ENCODE results near the gene SEC23A.
"Not testable (repeated sequence)": the region's sequence is repeated elsewhere in the genome, so short reads cannot be mapped to it uniquely, and the experiment has no call there.

The SEC23A gene

DNA sequence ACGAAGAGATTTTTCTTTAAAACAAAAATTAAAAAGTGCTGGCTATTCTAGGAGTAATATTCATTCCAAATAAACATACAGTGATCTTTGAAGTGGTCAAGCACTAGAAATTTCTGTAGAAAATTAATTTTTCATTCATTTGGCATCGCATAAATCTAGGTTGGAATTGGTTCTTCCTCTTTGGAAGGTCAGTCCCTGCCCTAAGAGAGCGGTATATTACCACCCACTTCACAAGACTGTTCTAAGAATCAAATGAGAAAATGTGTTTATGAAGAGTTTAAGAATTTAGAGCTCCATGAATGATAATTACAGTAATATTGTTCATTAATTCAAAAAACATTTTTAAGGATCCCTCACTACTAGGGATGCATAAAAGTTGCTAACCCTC lies 10.6 kb upstream of the SEC23A start:
- Histone ChIP-seq H3K4me3 (ENCODE audit: extremely low read depth, insufficient read depth, low read length, poor library complexity, severe bottlenecking) (peak overlapping the region; percentile 76), H3K27ac (ENCODE audit: low read depth, low read length, severe bottlenecking) (no peak overlapping the region), H3K9me3 (ENCODE audit: control insufficient read depth, low read length) (no peaks in the 10 kb centered on the region), H3K36me3 (ENCODE audit: control insufficient read depth, insufficient read depth, low read length) (peaks cover 2% of the 10 kb centered on the region), H3K4me1 (ENCODE audit: control insufficient read depth, insufficient read depth, low read length, poor library complexity, severe bottlenecking) (peaks cover 5% of the 10 kb centered on the region)
- WGBS, 2 experiments (ENCODE audit: insufficient coverage in 2 of 2), result 100% methylated on average over 1 of the region's 3 CpGs; no CpG with 5 or more reads in 1 of the 2 experiments

DNA sequence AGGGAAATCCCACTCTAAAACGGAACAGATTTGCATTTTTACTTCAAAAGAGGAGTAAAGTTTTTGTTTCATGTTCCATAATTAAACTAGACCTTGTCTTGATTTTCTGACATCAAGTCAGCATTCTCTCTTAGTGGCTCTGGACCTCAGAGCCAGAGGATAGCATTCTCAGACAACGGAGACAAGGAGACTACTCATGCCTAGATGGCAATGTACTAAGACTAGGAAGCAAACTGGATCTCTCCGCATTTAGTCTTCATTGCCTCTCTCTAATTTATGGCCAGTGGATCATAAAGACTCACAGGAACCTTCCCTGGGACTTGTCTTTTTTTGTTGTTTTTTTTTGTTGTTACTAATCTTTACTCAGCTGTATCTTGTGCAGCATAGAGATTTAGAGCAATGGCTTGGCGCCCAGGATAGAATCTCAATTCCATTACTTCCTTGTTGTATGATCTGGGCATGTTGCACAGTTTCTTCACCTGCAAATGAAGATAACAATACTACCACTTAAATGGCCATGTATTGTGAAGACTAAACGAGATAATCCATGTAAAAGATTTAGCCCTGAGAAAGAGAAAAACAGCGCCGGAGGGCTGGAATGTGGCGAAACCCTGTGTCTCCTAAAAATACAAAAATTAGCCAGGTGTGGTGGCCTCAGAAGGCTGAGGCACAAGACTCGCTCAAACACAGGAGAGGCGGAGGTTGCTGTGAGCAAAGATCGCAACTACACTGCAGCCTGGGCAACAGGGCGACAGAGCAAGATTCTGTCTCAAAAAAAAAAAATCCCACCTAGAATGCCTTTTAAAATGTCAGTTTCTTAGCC lies 7.1 kb upstream of the SEC23A start:
- no peak overlapping the region for H3K27ac ChIP-seq (ENCODE audit: low read depth, low read length, severe bottlenecking)
- H3K4me3 ChIP-seq (ENCODE audit: extremely low read depth, insufficient read depth, low read length, poor library complexity, severe bottlenecking), result no peak overlapping the region
- 100% methylated on average over 3 to 4 of the region's 12 CpGs for WGBS, 2 experiments (ENCODE audit: insufficient coverage in 2 of 2)
- H3K4me1 ChIP-seq (ENCODE audit: control insufficient read depth, insufficient read depth, low read length, poor library complexity, severe bottlenecking), result peaks cover 5% of the 10 kb centered on the region
- H3K9me3 ChIP-seq (ENCODE audit: control insufficient read depth, low read length), result no peaks in the 10 kb centered on the region
- H3K36me3 ChIP-seq (ENCODE audit: control insufficient read depth, insufficient read depth, low read length), result no peaks in the 10 kb centered on the region

DNA sequence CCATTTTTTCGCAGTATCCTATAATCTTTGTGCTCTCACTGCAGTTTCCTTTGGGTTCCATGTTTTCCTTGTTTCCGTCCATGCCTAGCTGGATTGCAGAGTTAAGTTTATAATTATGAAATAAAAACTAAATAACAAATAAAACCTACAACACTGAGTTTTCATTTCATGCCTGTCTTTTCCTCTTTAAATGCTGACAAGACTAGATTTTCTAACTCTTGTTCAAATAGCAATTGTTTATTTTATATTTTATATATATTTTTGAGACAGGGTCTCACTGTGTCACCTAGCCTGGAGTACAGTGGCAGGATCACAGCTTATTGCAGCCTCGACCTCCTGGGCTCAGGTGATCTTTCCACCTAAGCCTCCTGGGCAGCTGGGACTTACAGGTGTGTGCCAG lies 5.8 kb upstream of the SEC23A start:
- no peak overlapping the region for H3K4me3 ChIP-seq (ENCODE audit: extremely low read depth, insufficient read depth, low read length, poor library complexity, severe bottlenecking)
- 85 to 95% methylated on average over 2 of the region's 3 CpGs for WGBS, 2 experiments (ENCODE audit: insufficient coverage in 2 of 2)
- H3K36me3 ChIP-seq (ENCODE audit: control insufficient read depth, insufficient read depth, low read length), result no peaks in the 10 kb centered on the region
- H3K4me1 ChIP-seq (ENCODE audit: control insufficient read depth, insufficient read depth, low read length, poor library complexity, severe bottlenecking), result no peaks in the 10 kb centered on the region
- H3K27ac ChIP-seq (ENCODE audit: low read depth, low read length, severe bottlenecking), result no peak overlapping the region
- H3K9me3 ChIP-seq (ENCODE audit: control insufficient read depth, low read length), result no peaks in the 10 kb centered on the region

DNA sequence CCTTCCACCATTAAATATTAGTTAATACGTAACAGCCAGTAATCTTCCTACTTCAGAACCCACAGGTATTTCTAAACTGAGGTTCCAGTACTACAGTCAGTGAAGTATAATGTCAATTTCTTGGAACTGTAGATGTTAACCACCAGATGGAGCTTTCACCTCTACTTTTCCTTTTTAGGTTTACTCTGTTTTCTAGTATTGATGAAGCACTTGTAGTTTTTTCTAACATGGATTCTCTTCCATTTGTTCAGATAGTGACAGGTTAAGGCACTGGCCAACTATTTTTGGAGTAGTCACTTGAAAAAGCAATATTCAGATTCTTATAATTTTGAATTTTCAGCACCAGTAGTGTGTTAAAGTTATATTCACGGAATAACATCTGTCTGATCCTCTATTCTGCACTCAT lies 4.6 kb upstream of the SEC23A start:
- Histone ChIP-seq H3K36me3 (ENCODE audit: control insufficient read depth, insufficient read depth, low read length) (no peaks in the 10 kb centered on the region), H3K4me1 (ENCODE audit: control insufficient read depth, insufficient read depth, low read length, poor library complexity, severe bottlenecking) (no peaks in the 10 kb centered on the region), H3K9me3 (ENCODE audit: control insufficient read depth, low read length) (no peaks in the 10 kb centered on the region), H3K4me3 (ENCODE audit: extremely low read depth, insufficient read depth, low read length, poor library complexity, severe bottlenecking) (no peak overlapping the region), H3K27ac (ENCODE audit: low read depth, low read length, severe bottlenecking) (no peak overlapping the region)
- no CpG with 5 or more reads among the region's 2 CpGs for WGBS, 2 experiments (ENCODE audit: insufficient coverage in 2 of 2)

DNA sequence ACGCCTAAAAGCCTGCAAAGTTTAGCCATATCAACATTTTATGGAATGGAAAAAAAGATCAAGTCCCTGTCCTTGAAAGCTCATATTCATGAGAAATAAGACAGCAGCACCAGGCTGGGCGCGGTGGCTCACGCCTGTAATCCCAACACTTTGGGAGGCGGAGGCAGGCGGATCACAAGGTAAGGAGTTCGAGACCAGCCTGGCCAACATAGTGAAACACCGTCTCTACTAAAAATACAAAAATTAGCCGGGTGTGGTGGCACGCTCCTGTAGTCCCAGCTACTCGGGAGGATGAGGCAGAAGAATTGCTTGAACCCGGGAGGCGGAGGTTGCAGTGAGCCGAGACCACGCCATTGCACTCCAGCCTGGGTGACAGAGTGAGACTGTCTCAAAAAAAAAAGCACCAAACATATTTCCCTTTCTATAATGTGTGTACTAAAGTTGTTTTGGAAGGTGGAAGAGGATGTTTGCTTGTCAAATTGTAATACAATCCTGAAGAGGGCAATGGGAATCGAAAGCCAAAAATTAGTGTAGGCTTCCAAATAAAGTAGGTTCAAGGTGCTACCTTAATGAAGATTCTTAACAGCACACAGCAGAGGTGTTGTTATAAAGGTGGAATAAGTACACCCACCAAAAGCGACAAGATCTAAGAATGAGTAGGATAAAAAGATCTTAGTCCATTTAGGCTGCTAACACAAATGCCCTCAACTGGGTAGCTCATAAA lies 1.2 kb upstream of the SEC23A start:
- WGBS, 2 experiments (ENCODE audit: insufficient coverage in 2 of 2), result 98% methylated on average over 11 to 12 of the region's 17 CpGs

DNA sequence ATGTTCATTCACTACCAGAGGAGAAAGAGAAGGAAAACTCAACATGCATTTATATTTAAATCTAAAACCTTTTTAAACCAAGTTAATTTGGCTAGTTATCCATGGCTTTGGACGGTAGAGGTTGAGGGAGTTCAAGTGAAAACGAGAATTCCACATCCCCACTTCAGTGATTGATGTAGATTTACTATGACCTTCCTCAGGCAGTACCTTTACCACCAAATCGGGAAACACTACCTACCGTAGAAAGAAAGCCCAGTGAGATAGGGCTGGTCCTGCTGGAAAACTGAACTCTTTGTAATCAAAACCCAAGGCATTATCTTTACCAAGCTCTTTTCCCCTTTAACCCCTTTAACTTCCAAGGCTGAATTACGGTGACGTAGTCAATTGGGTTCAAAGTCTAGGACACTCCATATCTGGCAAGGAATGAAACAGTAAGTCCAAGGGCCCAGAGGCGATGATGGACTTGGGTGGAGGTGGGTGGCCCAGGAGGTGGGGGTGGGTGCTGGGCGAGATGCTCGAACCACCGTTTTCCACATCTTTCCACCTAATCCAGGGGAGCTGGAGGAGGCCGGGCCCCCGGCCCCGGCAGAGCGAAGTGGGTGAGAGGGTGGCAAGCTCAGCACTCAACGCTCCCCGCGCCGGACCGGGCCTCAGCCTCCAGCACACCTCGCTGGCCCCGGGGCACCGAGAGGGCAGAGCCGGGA lies 618 bp downstream of the SEC23A start:
- Histone ChIP-seq H3K36me3 (ENCODE audit: control insufficient read depth, insufficient read depth, low read length) (peaks cover 4% of the 10 kb centered on the region), H3K4me1 (ENCODE audit: control insufficient read depth, insufficient read depth, low read length, poor library complexity, severe bottlenecking) (peaks cover 4% of the 10 kb centered on the region), H3K4me3 (ENCODE audit: extremely low read depth, insufficient read depth, low read length, poor library complexity, severe bottlenecking) (peak overlapping the region; percentile 93), H3K9me3 (ENCODE audit: control insufficient read depth, low read length) (no peaks in the 10 kb centered on the region), H3K27ac (ENCODE audit: low read depth, low read length, severe bottlenecking) (peak overlapping the region; percentile 96)
- WGBS, 2 experiments (ENCODE audit: insufficient coverage in 2 of 2), result 1 to 7% methylated on average over 10 to 17 of the region's 23 CpGs

More for the DNA sequence above, 1.2 kb upstream of the SEC23A start:
- not testable (repeated sequence) for H3K9me3 ChIP-seq (ENCODE audit: control insufficient read depth, low read length); H3K36me3 ChIP-seq (ENCODE audit: control insufficient read depth, insufficient read depth, low read length); H3K4me1 ChIP-seq (ENCODE audit: control insufficient read depth, insufficient read depth, low read length, poor library complexity, severe bottlenecking)
- Histone ChIP-seq H3K4me3 (ENCODE audit: extremely low read depth, insufficient read depth, low read length, poor library complexity, severe bottlenecking) (peak overlapping the region; percentile 93), H3K27ac (ENCODE audit: low read depth, low read length, severe bottlenecking) (peak overlapping the region; percentile 96)

DNA sequence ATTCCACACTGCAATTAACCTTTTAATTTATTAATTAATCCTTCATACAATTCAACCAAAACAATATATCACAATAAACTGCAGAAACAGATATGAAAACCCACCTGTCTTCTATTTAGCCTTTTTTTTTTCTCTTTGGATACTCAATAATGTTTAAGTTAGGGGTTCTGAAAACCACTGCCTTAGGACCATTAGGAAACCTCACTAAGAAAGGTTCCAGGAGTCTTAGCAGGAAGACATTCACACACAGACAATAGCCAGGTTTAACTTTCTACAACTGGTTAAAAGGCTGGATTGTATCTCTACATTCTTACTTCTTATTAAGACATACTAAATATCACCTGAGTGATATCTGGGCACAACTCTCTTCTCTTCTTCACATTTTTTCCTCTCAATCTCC lies 3.3 kb downstream of the SEC23A start:
- Histone ChIP-seq H3K27ac (ENCODE audit: low read depth, low read length, severe bottlenecking) (no peak overlapping the region), H3K4me1 (ENCODE audit: control insufficient read depth, insufficient read depth, low read length, poor library complexity, severe bottlenecking) (peaks cover 9% of the 10 kb centered on the region), H3K4me3 (ENCODE audit: extremely low read depth, insufficient read depth, low read length, poor library complexity, severe bottlenecking) (no peak overlapping the region)

DNA sequence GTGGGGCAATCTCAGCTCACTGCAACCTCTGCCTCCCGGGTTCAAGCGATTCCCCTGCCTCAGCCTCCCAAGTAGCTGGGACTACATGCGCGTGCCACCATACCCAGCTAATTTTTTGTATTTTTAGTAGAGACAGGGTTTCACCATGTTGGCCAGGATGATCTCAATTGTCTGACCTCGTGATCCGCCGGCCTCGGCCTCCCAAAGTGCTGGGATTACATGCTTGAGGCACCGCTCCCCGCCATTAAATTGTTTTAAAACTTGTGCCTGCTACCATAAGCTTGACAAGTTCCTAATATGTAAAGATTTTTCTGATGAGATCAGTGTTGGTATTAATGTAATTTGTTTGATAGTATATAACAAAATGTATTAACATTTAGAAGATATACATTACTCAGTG lies 3.8 kb downstream of the SEC23A start:
- not testable (repeated sequence) for H3K4me1 ChIP-seq (ENCODE audit: control insufficient read depth, insufficient read depth, low read length, poor library complexity, severe bottlenecking); H3K27ac ChIP-seq (ENCODE audit: low read depth, low read length, severe bottlenecking); H3K4me3 ChIP-seq (ENCODE audit: extremely low read depth, insufficient read depth, low read length, poor library complexity, severe bottlenecking); H3K9me3 ChIP-seq (ENCODE audit: control insufficient read depth, low read length)
- H3K36me3 ChIP-seq (ENCODE audit: control insufficient read depth, insufficient read depth, low read length), result peaks cover 31% of the 10 kb centered on the region
- WGBS, 2 experiments (ENCODE audit: insufficient coverage in 2 of 2), result 90 to 98% methylated on average over 4 to 6 of the region's 10 CpGs

More for the DNA sequence above, 3.3 kb downstream of the SEC23A start:
- Histone ChIP-seq H3K9me3 (ENCODE audit: control insufficient read depth, low read length) (no peaks in the 10 kb centered on the region), H3K36me3 (ENCODE audit: control insufficient read depth, insufficient read depth, low read length) (peaks cover 26% of the 10 kb centered on the region)

DNA sequence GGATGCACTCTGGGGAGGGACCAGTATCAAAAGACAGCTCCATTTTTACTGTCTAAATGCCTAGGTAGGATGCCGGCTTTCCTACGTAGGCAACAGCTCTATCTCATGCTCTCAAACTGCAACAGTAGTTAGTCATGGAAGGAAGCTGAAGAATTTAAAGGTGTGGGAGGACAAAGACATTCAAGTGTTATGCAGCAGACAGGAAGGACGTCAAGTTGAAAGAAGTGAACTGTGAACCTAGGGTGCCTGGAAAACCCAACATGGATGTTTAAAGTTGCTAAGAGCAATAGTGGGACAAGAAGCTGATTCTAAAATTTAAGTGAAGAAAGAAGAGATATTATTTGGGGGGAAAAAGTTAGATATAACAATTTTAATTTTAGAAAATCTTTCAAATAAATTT lies 5.9 kb downstream of the SEC23A start:
- Histone ChIP-seq H3K9me3 (ENCODE audit: control insufficient read depth, low read length) (no peaks in the 10 kb centered on the region), H3K27ac (ENCODE audit: low read depth, low read length, severe bottlenecking) (peak overlapping the region; percentile 36), H3K4me1 (ENCODE audit: control insufficient read depth, insufficient read depth, low read length, poor library complexity, severe bottlenecking) (peaks cover 9% of the 10 kb centered on the region), H3K4me3 (ENCODE audit: extremely low read depth, insufficient read depth, low read length, poor library complexity, severe bottlenecking) (no peak overlapping the region), H3K36me3 (ENCODE audit: control insufficient read depth, insufficient read depth, low read length) (peaks cover 46% of the 10 kb centered on the region)
- WGBS, 2 experiments (ENCODE audit: insufficient coverage in 2 of 2), result 25 to 56% methylated on average over 1 of the region's 3 CpGs

DNA sequence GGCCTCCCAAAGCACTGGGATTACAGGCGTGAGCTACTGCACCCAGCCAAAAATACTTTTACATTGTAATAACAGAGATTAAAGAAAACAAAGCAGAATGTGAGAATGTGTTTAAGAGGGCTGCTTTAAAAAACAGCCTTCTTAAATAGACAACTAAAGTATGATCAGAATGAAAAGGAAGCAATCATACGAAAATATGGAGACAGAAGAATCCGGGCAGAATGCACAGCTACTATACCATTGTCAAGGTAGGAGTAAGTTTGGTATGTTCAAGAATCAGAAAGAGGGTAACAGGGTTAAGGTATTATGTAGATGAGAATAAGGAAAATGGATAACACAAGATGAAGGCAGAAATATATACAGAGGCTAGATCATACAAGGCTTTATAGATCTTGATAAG lies 8.5 kb downstream of the SEC23A start:
- peaks cover 68% of the 10 kb centered on the region for H3K36me3 ChIP-seq (ENCODE audit: control insufficient read depth, insufficient read depth, low read length)
- peaks cover 5% of the 10 kb centered on the region for H3K4me1 ChIP-seq (ENCODE audit: control insufficient read depth, insufficient read depth, low read length, poor library complexity, severe bottlenecking)
- H3K27ac ChIP-seq (ENCODE audit: low read depth, low read length, severe bottlenecking), result no peak overlapping the region
- WGBS, 2 experiments (ENCODE audit: insufficient coverage in 2 of 2), result 92 to 100% methylated on average over 2 of the region's 3 CpGs
- no peaks in the 10 kb centered on the region for H3K9me3 ChIP-seq (ENCODE audit: control insufficient read depth, low read length)
- no peak overlapping the region for H3K4me3 ChIP-seq (ENCODE audit: extremely low read depth, insufficient read depth, low read length, poor library complexity, severe bottlenecking)
